Activated CD4-positive, alpha-beta memory T cell treated with anti-CD3 and anti-CD28 coated beads, Interleukin-2, amount 10 ng/mL, durations not matched to agents 7 days and 5 days (primary cell): ENCODE results near the gene SYT9. TPM values are rescaled to one million over a fixed set of nuclear protein-coding genes. Genes with fewer than 3 reads are reported as not detected.

ENCODE experiments used
- CTCF ChIA-PET: fragments of 350-600 bp; sonication (Branson Sonifier 250); formaldehyde crosslinking; loops from one replicate; lab custom pipeline; 2021; ENCODE audit warnings: antibody characterized with exemption, inconsistent platforms; lab: Charles Lee
- POLR2A ChIA-PET: fragments of 350-600 bp; sonication (Branson Sonifier 250); formaldehyde crosslinking; loops from one replicate; lab custom pipeline; 2021; ENCODE audit warnings: antibody characterized with exemption; lab: Charles Lee
- DNase-seq: peaks from one replicate; pipeline ENCODE4 v3.0.0-alpha.2; 2020
- H3K27ac Mint-ChIP-seq: one replicate; pipeline ENCODE4 v1.8.0; 2021; ENCODE audit warnings: mild to moderate bottlenecking, mixed read lengths
- H3K27me3 Mint-ChIP-seq: one replicate; pipeline ENCODE4 v1.8.0; 2021; ENCODE audit warnings: mixed read lengths
- H3K36me3 Mint-ChIP-seq: one replicate; pipeline ENCODE4 v1.8.0; 2021; ENCODE audit warnings: low read depth, mixed read lengths
- H3K4me1 Mint-ChIP-seq: one replicate; pipeline ENCODE4 v1.8.0; 2021; ENCODE audit warnings: mixed read lengths
- H3K4me3 Mint-ChIP-seq: one replicate; pipeline ENCODE4 v1.8.0; 2021; ENCODE audit warnings: mild to moderate bottlenecking, mixed read lengths
- H3K9me3 Mint-ChIP-seq: one replicate; pipeline ENCODE4 v1.8.0; 2021; ENCODE audit warnings: mixed read lengths
- total RNA-seq, 2 experiments: library from RNA; stranded (reverse); gene quantifications; one replicate each; pipeline ENCODE4 v1.2.3, GENCODE V29; 2021

The SYT9 gene
- total RNA-seq, 2 experiments from 2014 or later: not detected

GRCh38 chr11:7495882-7496551, 244.3 kb downstream of the SYT9 start:
- H3K27me3 Mint-ChIP-seq: peaks cover 5% of the 10 kb centered on the region
- peaks cover 4% of the 10 kb centered on the region for H3K4me1 Mint-ChIP-seq
- no peak overlapping the region for H3K27ac Mint-ChIP-seq
- H3K36me3 Mint-ChIP-seq: no peaks in the 10 kb centered on the region
- ChIA-PET CTCF (interaction anchor here (0.9 kb wide), 1 partner anchor 16 kb away, joined by 3 read pairs; no protein-coding TSS in a partner anchor), POLR2A (no interaction called here)
- H3K4me3 Mint-ChIP-seq: no peak overlapping the region
- DNase-seq: no peak
- H3K9me3 Mint-ChIP-seq: no peaks in the 10 kb centered on the region

- POLR2A ChIA-PET: no interaction called here
- Mint-ChIP-seq H3K27me3 (peaks cover 5% of the 10 kb centered on the region), H3K9me3 (no peaks in the 10 kb centered on the region), H3K4me3 (no peak overlapping the region), H3K36me3 (no peaks in the 10 kb centered on the region), H3K27ac (no peak overlapping the region), H3K4me1 (peaks cover 4% of the 10 kb centered on the region)
- CTCF ChIA-PET: no interaction called here
- no peak for DNase-seq
These were observed 246.5 kb downstream of the SYT9 start for GRCh38 chr11:7498193-7498592.

- ChIA-PET POLR2A (no interaction called here), CTCF (no interaction called here)
- no peak overlapping the region for H3K27ac Mint-ChIP-seq
- no peaks in the 10 kb centered on the region for H3K36me3 Mint-ChIP-seq
- peaks cover 4% of the 10 kb centered on the region for H3K4me1 Mint-ChIP-seq
- H3K4me3 Mint-ChIP-seq: no peak overlapping the region
- peaks cover 3% of the 10 kb centered on the region for H3K27me3 Mint-ChIP-seq
- H3K9me3 Mint-ChIP-seq: no peaks in the 10 kb centered on the region
- DNase-seq: no peak
These were observed 247.4 kb downstream of the SYT9 start for GRCh38 chr11:7499081-7499480.

GRCh38 chr11:7500251-7500650, 248.5 kb downstream of the SYT9 start:
- no peak for DNase-seq
- CTCF ChIA-PET: interaction anchor here (1.2 kb wide), 1 partner anchor 58 kb away, joined by 3 read pairs; no protein-coding TSS in a partner anchor
- no peaks in the 10 kb centered on the region for H3K36me3 Mint-ChIP-seq

GRCh38 chr11:7501251-7501650, 249.5 kb downstream of the SYT9 start:
- POLR2A ChIA-PET: no interaction called here
- CTCF ChIA-PET: interaction anchor here (1.2 to 1.6 kb wide), 2 partner anchors 59 to 156 kb away, joined by 3 to 4 read pairs; no protein-coding TSS in a partner anchor
- Mint-ChIP-seq H3K4me1 (peaks cover 3% of the 10 kb centered on the region), H3K4me3 (no peak overlapping the region), H3K27ac (no peak overlapping the region), H3K27me3 (peaks cover 4% of the 10 kb centered on the region), H3K36me3 (no peaks in the 10 kb centered on the region), H3K9me3 (no peaks in the 10 kb centered on the region)
- DNase-seq: no peak

More at GRCh38 chr11:7500251-7500650, 248.5 kb downstream of the SYT9 start:
- Mint-ChIP-seq H3K9me3 (no peaks in the 10 kb centered on the region), H3K27me3 (peaks cover 3% of the 10 kb centered on the region), H3K27ac (no peak overlapping the region), H3K4me1 (peaks cover 4% of the 10 kb centered on the region), H3K4me3 (no peak overlapping the region)
- POLR2A ChIA-PET: no interaction called here

GRCh38 chr11:7501894-7502293, 250.2 kb downstream of the SYT9 start:
- CTCF ChIA-PET: interaction anchor here (1.6 kb wide), 1 partner anchor 155 kb away, joined by 4 read pairs; no protein-coding TSS in a partner anchor
- H3K4me1 Mint-ChIP-seq: no peaks in the 10 kb centered on the region
- POLR2A ChIA-PET: no interaction called here

GRCh38 chr11:7506243-7506642, 254.5 kb downstream of the SYT9 start:
- Mint-ChIP-seq H3K36me3 (no peaks in the 10 kb centered on the region), H3K9me3 (no peaks in the 10 kb centered on the region), H3K27me3 (peaks cover 13% of the 10 kb centered on the region), H3K27ac (no peak overlapping the region), H3K4me3 (no peak overlapping the region), H3K4me1 (no peaks in the 10 kb centered on the region)
- POLR2A ChIA-PET: no interaction called here
- DNase-seq: no peak
- CTCF ChIA-PET: interaction anchor here (0.9 kb wide), 1 partner anchor 69 kb away, joined by 3 read pairs; no protein-coding TSS in a partner anchor

More at GRCh38 chr11:7501894-7502293, 250.2 kb downstream of the SYT9 start:
- Mint-ChIP-seq H3K36me3 (no peaks in the 10 kb centered on the region), H3K27ac (no peak overlapping the region), H3K27me3 (peaks cover 11% of the 10 kb centered on the region), H3K4me3 (no peak overlapping the region), H3K9me3 (no peaks in the 10 kb centered on the region)
- no peak for DNase-seq

GRCh38 chr11:7508087-7508486, 256.4 kb downstream of the SYT9 start:
- H3K27ac Mint-ChIP-seq: no peak overlapping the region
- no peak overlapping the region for H3K4me3 Mint-ChIP-seq
- H3K9me3 Mint-ChIP-seq: no peaks in the 10 kb centered on the region
- H3K4me1 Mint-ChIP-seq: peaks cover 4% of the 10 kb centered on the region
- DNase-seq: no peak
- H3K27me3 Mint-ChIP-seq: peaks cover 13% of the 10 kb centered on the region
- ChIA-PET POLR2A (no interaction called here), CTCF (no interaction called here)
- H3K36me3 Mint-ChIP-seq: no peaks in the 10 kb centered on the region

GRCh38 chr11:7509966-7510365, 258.3 kb downstream of the SYT9 start:
- CTCF ChIA-PET: interaction anchor here (1.0 to 4.2 kb wide), 6 partner anchors 11 to 157 kb away, joined by 4 to 46 read pairs (median 5); no protein-coding TSS in a partner anchor
- no peak overlapping the region for H3K27ac Mint-ChIP-seq
- H3K4me3 Mint-ChIP-seq: no peak overlapping the region
- H3K36me3 Mint-ChIP-seq: no peaks in the 10 kb centered on the region
- no peaks in the 10 kb centered on the region for H3K9me3 Mint-ChIP-seq
- H3K27me3 Mint-ChIP-seq: peaks cover 20% of the 10 kb centered on the region
- peaks cover 11% of the 10 kb centered on the region for H3K4me1 Mint-ChIP-seq
- POLR2A ChIA-PET: no interaction called here
- no peak for DNase-seq

- H3K27ac Mint-ChIP-seq: no peak overlapping the region
These were observed 259.7 kb downstream of the SYT9 start for GRCh38 chr11:7511401-7511800.

GRCh38 chr11:7512525-7513233, 261.0 kb downstream of the SYT9 start:
- Mint-ChIP-seq H3K27ac (peak overlapping the region; percentile 87), H3K27me3 (peaks cover 27% of the 10 kb centered on the region), H3K36me3 (no peaks in the 10 kb centered on the region), H3K4me1 (peaks cover 30% of the 10 kb centered on the region), H3K9me3 (no peaks in the 10 kb centered on the region), H3K4me3 (peak overlapping the region; percentile 89)
- CTCF ChIA-PET: interaction anchor here (0.7 to 4.2 kb wide), 33 partner anchors 11 to 415 kb away, joined by 3 to 46 read pairs (median 4); no protein-coding TSS in a partner anchor
- no peak for DNase-seq
- POLR2A ChIA-PET: interaction anchor here (1.0 to 2.3 kb wide), 6 partner anchors 13 to 178 kb away, joined by 3 to 7 read pairs (median 3); no protein-coding TSS in a partner anchor

More at GRCh38 chr11:7511401-7511800, 259.7 kb downstream of the SYT9 start:
- CTCF ChIA-PET: interaction anchor here (1.4 to 4.2 kb wide), 6 partner anchors 10 to 156 kb away, joined by 4 to 46 read pairs (median 32); no protein-coding TSS in a partner anchor
- Mint-ChIP-seq H3K9me3 (no peaks in the 10 kb centered on the region), H3K4me3 (no peak overlapping the region), H3K36me3 (no peaks in the 10 kb centered on the region), H3K4me1 (peaks cover 25% of the 10 kb centered on the region), H3K27me3 (peaks cover 29% of the 10 kb centered on the region)
- POLR2A ChIA-PET: interaction anchor here (2.3 kb wide), 1 partner anchor 27 kb away, joined by 7 read pairs; no protein-coding TSS in a partner anchor
- no peak for DNase-seq

- Mint-ChIP-seq H3K36me3 (peaks cover 4% of the 10 kb centered on the region), H3K9me3 (no peaks in the 10 kb centered on the region), H3K27ac (peak within 1 kb of the TSS; percentile 87), H3K4me3 (peak within 1 kb of the TSS; percentile 89), H3K27me3 (peaks cover 23% of the 10 kb centered on the region), H3K4me1 (peaks cover 34% of the 10 kb centered on the region)
- DNase-seq: peak; percentile 86
- ChIA-PET CTCF (interaction anchor here (0.6 to 4.2 kb wide), 35 partner anchors 11 to 415 kb away, joined by 3 to 46 read pairs (median 4); no protein-coding TSS in a partner anchor), POLR2A (interaction anchor here (0.7 to 1.5 kb wide), 8 partner anchors 12 to 178 kb away, joined by 3 to 6 read pairs (median 3); no protein-coding TSS in a partner anchor)
These were observed 261.8 kb downstream of the SYT9 start, which contains the start of gene PPFIBP2 for GRCh38 chr11:7513234-7514098. TSS of gene PPFIBP2 (plus strand) at chr11:7513999. CDS start at chr11:7549476, 35,477 bp downstream.
